ENCODE measurements around the gene FAM234B. TPM values are rescaled to one million over a fixed set of nuclear protein-coding genes. Genes with fewer than 3 reads are reported as not detected.

Gene FAM234B, protein sequence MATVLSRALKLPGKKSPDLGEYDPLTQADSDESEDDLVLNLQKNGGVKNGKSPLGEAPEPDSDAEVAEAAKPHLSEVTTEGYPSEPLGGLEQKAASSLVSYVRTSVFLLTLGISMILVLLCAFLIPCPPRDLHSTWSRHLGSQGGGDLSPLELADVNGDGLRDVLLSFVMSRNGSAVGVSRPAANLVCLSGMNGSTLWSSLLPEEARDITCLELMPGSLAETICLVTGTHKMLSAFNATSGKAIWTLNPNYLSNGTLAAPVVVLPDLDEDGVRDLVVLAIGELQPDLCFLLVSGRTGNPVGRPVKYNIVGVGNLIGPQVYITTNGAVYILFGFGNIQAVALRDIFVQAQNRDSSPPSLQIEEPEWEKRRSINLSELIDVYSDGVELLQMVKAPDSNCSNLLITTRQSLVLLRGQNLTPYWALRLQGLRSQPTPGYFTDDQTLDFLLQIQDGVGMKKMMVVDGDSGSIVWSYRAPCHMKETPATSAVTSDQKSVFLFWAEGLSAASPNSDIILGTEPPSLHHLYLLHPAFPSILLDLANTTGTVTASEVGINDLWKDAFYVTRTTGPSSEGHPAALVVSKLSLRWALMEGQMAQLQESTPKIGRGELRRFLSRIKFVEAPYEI
- total RNA-seq, result 10 to 100 TPM in 1 of 2 donors, 1 to 10 TPM in 1; 7.2 to 10.1 TPM

DNA sequence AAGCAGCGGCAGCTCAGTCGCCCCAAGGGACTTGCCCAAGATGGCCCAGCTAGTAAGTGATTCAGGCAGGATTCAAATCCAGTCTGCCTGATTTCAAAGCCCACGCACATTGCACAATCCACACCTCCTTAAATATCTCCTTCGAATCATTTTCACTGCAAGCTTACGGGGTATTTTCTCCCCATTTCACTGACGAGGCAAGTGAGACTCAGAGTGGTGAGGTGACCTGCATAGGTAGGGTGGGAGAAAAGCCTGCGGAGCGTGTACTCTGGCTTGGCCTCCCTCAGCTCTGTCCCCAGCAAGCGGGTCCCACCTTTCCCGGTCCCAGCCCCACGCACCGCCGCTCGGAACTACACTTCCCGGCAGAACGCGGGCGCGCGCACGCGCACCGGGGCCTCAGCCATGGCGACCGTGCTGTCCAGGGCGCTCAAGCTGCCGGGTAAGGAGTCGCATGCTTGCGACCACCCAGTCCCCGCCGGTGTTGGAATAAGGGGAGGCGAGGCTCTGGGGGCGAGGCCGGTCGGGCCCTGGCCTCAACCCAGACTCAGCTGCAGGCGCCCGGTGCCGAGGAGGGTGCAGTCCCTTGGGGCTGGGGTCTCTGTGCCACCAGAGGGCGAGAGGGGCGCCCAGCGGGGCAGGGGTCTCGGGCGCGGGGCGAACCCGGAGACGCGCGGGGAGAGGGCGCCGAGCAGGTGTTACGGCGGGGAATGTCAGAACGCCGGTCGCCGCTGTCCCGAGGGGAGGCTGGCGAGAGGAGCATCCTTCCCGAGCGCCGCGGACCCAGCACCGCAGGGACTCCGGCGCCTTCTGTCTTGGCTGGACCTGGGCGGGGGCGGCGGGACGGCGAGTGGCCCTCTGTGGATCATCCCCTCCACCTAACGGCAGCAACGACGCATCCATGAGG lies at the start of gene FAM234B:
Gene FAM234B (plus strand): TSS at position 380 of the 904 bp plus-strand sequence. CDS start 23 bp downstream, at position 403.
- peak within 1 kb of the TSS; percentile 83 for H3K4me3 Mint-ChIP-seq
- peaks cover 4 to 6% of the 10 kb centered on the region in 2 donors for H3K4me1 Mint-ChIP-seq (ENCODE audit: low read depth in 2 of 2)
- DNase-seq (ENCODE audit: low spot score), result peak; percentile 80
- H3K9me3 Mint-ChIP-seq, result no peaks in the 10 kb centered on the region
- H3K27me3 Mint-ChIP-seq, result peaks cover 5 to 12% of the 10 kb centered on the region in 2 donors
- no peaks in the 10 kb centered on the region for H3K36me3 Mint-ChIP-seq
- H3K27ac Mint-ChIP-seq, result peak within 1 kb of the TSS in 1 of 2 donors; percentile 65
- peak; percentile 91 to 95 for ATAC-seq

DNA sequence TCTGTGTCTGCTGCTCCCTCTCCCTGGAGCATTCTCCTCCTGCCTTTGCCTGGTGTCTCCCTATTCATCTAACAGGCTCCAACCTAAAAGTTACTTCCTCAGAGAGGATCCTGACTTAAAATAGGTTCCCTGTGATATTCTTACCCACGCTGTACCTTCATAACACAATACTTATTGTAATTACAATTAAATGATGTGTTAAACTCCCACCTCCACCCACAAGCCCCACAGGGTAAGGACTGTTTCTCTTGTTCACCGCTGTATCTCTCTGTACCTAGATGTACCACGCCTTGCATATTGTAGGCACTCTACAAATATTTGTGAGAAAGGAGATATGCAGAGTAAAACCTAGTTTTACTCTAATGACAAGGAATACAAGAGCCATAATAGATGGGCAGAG lies 49.1 kb upstream of the FAM234B start:
- Mint-ChIP-seq H3K4me3 (no peak overlapping the region), H3K4me1 (ENCODE audit: low read depth in 2 of 2) (peaks cover 31 to 38% of the 10 kb centered on the region in 2 donors), H3K9me3 (no peaks in the 10 kb centered on the region), H3K27me3 (no peaks in the 10 kb centered on the region), H3K36me3 (no peaks in the 10 kb centered on the region), H3K27ac (no peak overlapping the region)
- no peak for DNase-seq (ENCODE audit: low spot score)
- no peak for ATAC-seq

DNA sequence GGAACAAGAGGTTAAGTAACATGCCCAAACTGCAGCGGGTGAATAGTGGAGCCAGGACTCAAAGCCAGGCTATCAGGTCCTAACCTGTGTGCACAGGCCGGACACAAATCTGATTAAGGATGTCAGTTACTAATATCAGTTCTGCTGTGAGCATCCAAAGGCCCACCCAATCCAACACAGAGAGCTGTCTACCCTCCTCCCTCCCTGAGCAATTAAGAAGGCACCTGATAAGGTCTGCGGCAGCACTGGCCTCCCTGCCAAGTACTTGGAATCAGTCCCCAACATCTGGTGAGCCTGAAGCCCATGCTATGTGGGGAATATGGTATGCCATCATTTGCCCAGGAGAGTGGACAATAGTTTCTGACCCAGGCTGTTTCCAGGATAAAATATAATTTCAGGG lies 48.0 kb upstream of the FAM234B start:
- ATAC-seq, result no peak
- Mint-ChIP-seq H3K9me3 (no peaks in the 10 kb centered on the region), H3K36me3 (no peaks in the 10 kb centered on the region), H3K4me1 (ENCODE audit: low read depth in 2 of 2) (peaks cover 38 to 42% of the 10 kb centered on the region in 2 donors), H3K27me3 (no peaks in the 10 kb centered on the region), H3K4me3 (no peak overlapping the region), H3K27ac (no peak overlapping the region)
- DNase-seq (ENCODE audit: low spot score), result no peak

DNA sequence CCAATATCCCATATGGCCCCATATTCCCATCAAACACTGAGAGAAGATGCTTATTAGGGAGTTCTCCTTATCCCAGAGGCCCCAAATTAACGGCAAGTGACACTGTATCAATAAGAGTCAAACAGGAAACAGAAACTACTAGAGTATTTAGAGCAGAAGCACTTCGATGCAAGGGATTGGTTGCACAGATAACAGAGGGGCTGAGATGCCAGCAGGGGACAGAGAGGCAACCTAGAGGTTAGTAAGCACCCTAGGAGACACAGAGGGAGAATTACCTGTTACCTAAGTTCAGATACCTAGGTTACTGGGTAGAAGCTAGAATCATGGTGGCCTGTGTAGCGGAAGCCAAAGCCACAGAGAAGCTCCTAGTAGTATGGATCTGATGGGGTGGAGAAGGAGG lies 47.0 kb upstream of the FAM234B start:
- Mint-ChIP-seq H3K4me3 (no peak overlapping the region), H3K36me3 (no peaks in the 10 kb centered on the region), H3K27me3 (no peaks in the 10 kb centered on the region), H3K9me3 (no peaks in the 10 kb centered on the region), H3K27ac (no peak overlapping the region), H3K4me1 (ENCODE audit: low read depth in 2 of 2) (peaks cover 44 to 46% of the 10 kb centered on the region in 2 donors)
- ATAC-seq (no peak), DNase-seq (ENCODE audit: low spot score) (no peak)

DNA sequence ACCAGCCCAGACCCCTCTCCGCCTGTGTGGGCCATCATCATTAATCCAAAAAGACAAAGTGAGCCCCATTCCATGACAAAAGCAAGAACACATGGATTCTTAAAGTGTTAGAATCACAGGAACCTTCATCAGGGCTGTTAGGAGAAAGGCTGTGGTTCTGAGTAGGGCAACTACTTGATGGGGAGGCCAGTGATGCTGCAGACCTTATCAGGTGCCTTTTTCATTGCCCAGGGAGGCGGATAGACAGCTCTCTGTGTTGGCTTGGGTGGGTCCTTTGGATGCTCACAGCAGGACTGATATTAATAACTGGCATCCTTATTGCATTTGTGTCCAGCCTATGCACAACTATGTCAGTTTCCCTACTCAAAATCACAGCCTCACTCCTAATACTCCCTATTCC lies 46.4 kb upstream of the FAM234B start:
- Mint-ChIP-seq H3K4me3 (no peak overlapping the region), H3K4me1 (ENCODE audit: low read depth in 2 of 2) (peaks cover 42 to 43% of the 10 kb centered on the region in 2 donors), H3K9me3 (no peaks in the 10 kb centered on the region), H3K36me3 (no peaks in the 10 kb centered on the region), H3K27me3 (no peaks in the 10 kb centered on the region), H3K27ac (no peak overlapping the region)
- no peak for DNase-seq (ENCODE audit: low spot score)
- no peak for ATAC-seq

DNA sequence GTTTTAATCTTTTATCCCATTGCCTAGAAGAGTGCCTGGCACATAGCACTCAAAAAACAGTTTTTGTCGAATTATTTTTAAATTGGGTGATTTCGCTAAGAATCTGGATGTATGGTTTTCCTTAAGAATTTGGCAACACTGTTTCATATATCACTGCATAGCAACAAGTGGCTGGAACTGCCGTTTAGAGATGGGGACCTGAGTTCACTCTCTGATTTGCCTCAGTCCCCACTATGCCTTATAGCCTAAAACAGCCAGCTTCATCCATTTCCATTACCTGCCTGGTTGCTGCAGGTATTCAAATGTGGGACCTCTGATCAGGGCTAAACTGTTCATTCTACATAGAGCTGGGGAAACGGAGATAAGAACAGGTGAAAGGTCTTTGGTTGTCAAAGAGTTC lies 45.9 kb upstream of the FAM234B start:
- Mint-ChIP-seq H3K4me1 (ENCODE audit: low read depth in 2 of 2) (peaks cover 37 to 38% of the 10 kb centered on the region in 2 donors), H3K27ac (no peak overlapping the region), H3K9me3 (no peaks in the 10 kb centered on the region), H3K4me3 (no peak overlapping the region), H3K36me3 (no peaks in the 10 kb centered on the region), H3K27me3 (peaks cover 0 to under 1% of the 10 kb centered on the region in 2 donors)
- no peak for DNase-seq (ENCODE audit: low spot score)
- no peak for ATAC-seq

DNA sequence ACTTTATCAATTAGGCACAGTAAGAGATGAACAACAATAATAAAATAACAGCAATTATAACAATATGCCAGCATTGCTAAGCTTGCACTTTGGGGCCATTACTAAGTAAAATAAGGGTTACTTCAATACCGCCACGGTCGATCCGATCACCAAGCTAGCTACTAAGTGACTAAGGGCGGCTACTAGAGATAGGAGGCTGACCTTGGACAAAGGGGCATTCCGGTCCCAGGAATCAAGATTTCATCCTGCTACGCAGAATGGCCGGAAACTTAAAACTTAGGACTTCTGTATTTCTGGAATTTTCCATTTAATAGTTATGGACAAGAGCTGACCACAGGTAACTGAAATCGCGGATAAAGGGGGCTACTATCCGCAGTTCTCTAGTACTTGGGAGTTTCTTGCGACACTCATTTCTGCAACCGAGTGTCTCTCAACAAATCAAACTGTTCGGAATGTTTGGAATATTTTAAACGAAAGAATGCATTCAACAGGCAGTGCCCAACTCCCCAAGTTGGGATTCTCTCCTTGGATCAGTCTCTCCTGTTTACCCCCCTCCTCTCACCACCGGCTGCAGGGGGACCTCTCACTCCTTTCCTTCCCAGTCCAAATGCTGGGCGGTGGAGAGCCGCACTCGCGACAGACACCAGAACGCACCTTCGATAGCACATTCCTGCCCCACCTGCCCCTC lies 44.8 kb upstream of the FAM234B start:
- peaks cover under 1 to 6% of the 10 kb centered on the region in 2 donors for H3K27me3 Mint-ChIP-seq
- H3K9me3 Mint-ChIP-seq, result no peaks in the 10 kb centered on the region
- no peak for DNase-seq (ENCODE audit: low spot score)
- ATAC-seq, result no peak
- H3K4me1 Mint-ChIP-seq (ENCODE audit: low read depth in 2 of 2), result peaks cover 28 to 33% of the 10 kb centered on the region in 2 donors
- H3K4me3 Mint-ChIP-seq, result peak overlapping the region; percentile 92
- H3K27ac Mint-ChIP-seq, result no peak overlapping the region
- H3K36me3 Mint-ChIP-seq, result no peaks in the 10 kb centered on the region

DNA sequence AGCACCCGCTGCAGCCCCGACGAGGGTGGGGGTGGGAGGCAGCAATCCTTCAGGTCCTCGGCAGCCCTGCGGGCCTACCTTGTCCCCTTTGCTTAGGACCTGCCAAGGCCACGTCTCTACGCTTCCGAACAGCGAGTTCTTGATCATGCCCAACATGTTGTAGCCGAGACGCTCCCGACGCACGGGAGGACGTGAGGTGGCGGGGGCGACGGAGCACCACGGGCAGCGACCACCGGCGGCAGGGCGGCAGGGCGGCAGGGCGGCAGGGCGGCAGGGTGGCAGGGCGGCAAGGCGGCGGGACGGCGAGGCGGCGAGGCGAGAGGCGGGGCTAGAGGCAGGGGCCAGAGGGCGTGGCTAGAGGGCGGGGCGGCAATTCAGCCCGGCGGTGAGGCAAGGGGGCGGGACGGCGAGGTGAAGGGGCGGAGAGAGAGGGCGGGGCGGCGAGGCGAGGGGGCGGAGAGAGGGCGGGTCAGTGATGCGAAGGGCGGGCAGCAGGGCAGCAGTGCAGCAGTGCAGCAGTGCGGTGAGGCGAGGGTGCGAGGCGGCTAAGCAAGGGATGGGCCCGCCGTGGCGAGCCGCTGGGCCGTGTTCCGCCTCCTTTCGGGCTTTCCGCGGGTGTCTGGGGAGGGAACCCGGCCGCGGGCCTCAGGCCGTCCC lies 44.1 kb upstream of the FAM234B start, which contains the start of gene HEBP1:
Gene HEBP1 (minus strand): TSS at position 307 of the 657 bp plus-strand sequence. CDS start 151 bp downstream, at position 156.
- peaks cover 28 to 33% of the 10 kb centered on the region in 2 donors for H3K4me1 Mint-ChIP-seq (ENCODE audit: low read depth in 2 of 2)
- DNase-seq (ENCODE audit: low spot score) (peak; percentile 96), ATAC-seq (peak; percentile 97)
- H3K27me3 Mint-ChIP-seq, result peaks cover 7 to 10% of the 10 kb centered on the region in 2 donors
- no peaks in the 10 kb centered on the region for H3K9me3 Mint-ChIP-seq
- peak within 1 kb of the TSS; percentile 62 to 71 for H3K27ac Mint-ChIP-seq
- no peaks in the 10 kb centered on the region for H3K36me3 Mint-ChIP-seq
- peak within 1 kb of the TSS; percentile 92 for H3K4me3 Mint-ChIP-seq

DNA sequence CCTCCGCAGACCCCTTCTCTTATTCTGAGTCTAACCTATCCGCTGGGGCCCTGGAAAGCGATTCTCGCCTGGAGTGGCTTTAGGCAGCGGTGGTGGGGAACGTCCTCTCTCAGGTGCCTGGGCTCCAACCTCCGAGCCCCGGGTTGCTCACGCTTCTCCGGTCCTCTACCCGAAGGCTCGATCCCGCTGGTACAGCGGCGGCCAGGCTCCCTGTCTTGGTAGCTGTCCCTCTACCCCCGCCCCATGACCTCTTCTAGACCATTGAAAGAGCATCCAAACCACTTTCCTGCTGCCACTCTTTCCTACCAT lies 43.6 kb upstream of the FAM234B start:
- Mint-ChIP-seq H3K36me3 (no peaks in the 10 kb centered on the region), H3K4me3 (peak overlapping the region; percentile 92), H3K27ac (peak overlapping the region; percentile 62 to 71), H3K27me3 (peaks cover 8 to 11% of the 10 kb centered on the region in 2 donors), H3K9me3 (no peaks in the 10 kb centered on the region), H3K4me1 (ENCODE audit: low read depth in 2 of 2) (peaks cover 28 to 33% of the 10 kb centered on the region in 2 donors)
- ATAC-seq (peak in 1 of 2 donors; percentile 50), DNase-seq (ENCODE audit: low spot score) (no peak)

DNA sequence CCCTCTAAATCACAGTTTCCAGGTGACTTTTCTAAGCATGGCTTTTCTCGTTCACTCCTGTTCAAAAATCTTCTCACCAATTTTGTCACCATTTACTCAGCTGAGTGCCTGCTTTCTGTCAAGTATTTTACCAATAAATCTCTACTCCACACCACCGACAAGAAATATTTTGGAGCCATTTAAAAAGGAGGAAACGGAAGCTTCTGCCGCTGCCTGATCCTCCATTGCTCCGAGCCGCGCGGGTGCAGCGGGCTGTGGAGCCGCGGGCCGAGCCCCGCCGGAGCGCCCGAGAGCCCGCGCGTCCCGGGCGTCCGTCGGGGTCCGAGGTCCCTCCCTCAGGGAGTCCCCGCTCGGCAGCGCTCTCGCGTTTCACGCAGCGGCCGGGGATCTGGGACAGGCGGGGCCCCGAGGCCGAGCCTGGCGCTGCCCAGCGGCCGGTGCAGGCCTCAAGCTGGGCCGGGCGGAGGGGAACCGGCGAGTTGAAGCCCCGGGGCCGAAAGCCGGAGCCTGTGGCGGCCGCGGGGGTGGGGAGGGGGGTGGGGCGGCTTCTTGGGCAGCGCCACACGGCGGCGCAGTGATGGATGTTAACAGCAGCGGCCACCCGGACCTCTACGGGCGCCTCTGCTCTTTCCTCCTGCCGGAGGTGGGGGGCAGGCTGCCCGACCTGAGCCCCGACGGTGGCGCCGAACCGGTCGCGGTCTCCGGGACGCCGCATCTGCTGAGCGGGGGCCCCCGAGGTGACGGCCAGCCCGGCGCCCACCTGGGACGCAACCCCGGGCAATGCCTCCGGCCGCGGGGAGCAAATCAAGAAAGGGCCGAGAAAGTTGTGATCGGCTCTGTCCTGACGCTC lies 43.0 kb upstream of the FAM234B start:
- Mint-ChIP-seq H3K9me3 (no peaks in the 10 kb centered on the region), H3K27ac (peak overlapping the region; percentile 64 to 71)

DNA sequence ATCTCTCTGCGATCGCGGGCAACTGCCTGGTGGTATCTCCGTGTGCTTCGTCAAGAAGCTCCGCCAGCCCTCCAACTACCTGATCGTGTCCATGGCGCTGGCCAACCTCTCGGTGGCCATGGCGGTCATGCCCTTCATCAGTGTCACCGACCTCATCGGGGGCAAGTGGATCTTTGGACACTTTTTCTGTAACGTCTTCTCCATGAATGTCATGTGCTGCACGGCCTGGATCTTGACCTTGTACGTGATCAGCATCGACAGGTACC lies 42.5 kb upstream of the FAM234B start:
- ATAC-seq, result no peak
- peak overlapping the region; percentile 64 to 66 for H3K27ac Mint-ChIP-seq
- H3K4me1 Mint-ChIP-seq (ENCODE audit: low read depth in 2 of 2), result peaks cover 28 to 33% of the 10 kb centered on the region in 2 donors

More for the DNA sequence above, 43.0 kb upstream of the FAM234B start:
- Mint-ChIP-seq H3K36me3 (no peaks in the 10 kb centered on the region), H3K27me3 (peaks cover 8 to 12% of the 10 kb centered on the region in 2 donors), H3K4me1 (ENCODE audit: low read depth in 2 of 2) (peaks cover 28 to 33% of the 10 kb centered on the region in 2 donors), H3K4me3 (peak overlapping the region; percentile 92)
- ATAC-seq (peak; percentile 2 to 41), DNase-seq (ENCODE audit: low spot score) (peak; percentile 69)

More for the DNA sequence above, 42.5 kb upstream of the FAM234B start:
- peaks cover 8 to 12% of the 10 kb centered on the region in 2 donors for H3K27me3 Mint-ChIP-seq
- H3K9me3 Mint-ChIP-seq, result no peaks in the 10 kb centered on the region
- peak overlapping the region; percentile 91 for H3K4me3 Mint-ChIP-seq
- H3K36me3 Mint-ChIP-seq, result no peaks in the 10 kb centered on the region
- DNase-seq (ENCODE audit: low spot score), result no peak

Measured in natural killer cell treated with Interleukin-12 subunit alpha and Interleukin-12 subunit beta and Interleukin-15 and Interleukin-18, amount 100 ng/mL, for 72 hours (primary cell).